H1 (cell line): ENCODE results near the gene MOGAT2. TPM values are rescaled to one million over a fixed set of nuclear protein-coding genes. Genes with fewer than 3 reads are reported as not detected.
A peak's percentile ranks its signal among the peaks of the same experiment; 100 is the strongest.

ENCODE experiments used
- ASH2L ChIP-seq: fragments of 200-600, 300-600 bp; sonication (generic); IDR thresholded peaks from one replicate; pipeline ENCODE4 v1.7.1; 2017; ENCODE audit warnings: low read length
- BACH1 ChIP-seq: IDR thresholded peaks from 2 replicates; pipeline ENCODE4 v1.6.1; 2012; ENCODE audit warnings: low read length, improper control_type of control experiment
- KDM5A ChIP-seq: fragments of 200-600 bp; IDR thresholded peaks from 2 replicates; pipeline ENCODE4 v1.7.1; 2012; ENCODE audit warnings: mild to moderate bottlenecking, low read length, inconsistent platforms, mixed read lengths
- NRF1 ChIP-seq: IDR thresholded peaks from 2 replicates; pipeline ENCODE4 v1.6.1; 2011; ENCODE audit warnings: mild to moderate bottlenecking, low read depth, low read length, improper control_type of control experiment
- POLR2A ChIP-seq, 2 experiments: IDR thresholded peaks; 1 replicate in 1 of 2; 2 replicates in 1 of 2; pipeline ENCODE4 v1.6.1; 2011; ENCODE audit warnings: low read depth in 2 of 2, low read length in 2 of 2, mild to moderate bottlenecking in 2 of 2; ENCODE audit errors: control extremely low read depth in 1 of 2
- POU5F1 ChIP-seq: IDR thresholded peaks from 2 replicates; pipeline ENCODE4 v1.6.1; 2011; ENCODE audit warnings: low read depth, mild to moderate bottlenecking, low read length, moderate library complexity
- RAD21 ChIP-seq, 2 experiments: IDR thresholded peaks in 1 of 2; conservative IDR thresholded peaks in 1 of 2; 2 replicates each; pipeline ENCODE4 v1.6.1; 2011; ENCODE audit warnings: low read depth in 2 of 2, low read length in 2 of 2, improper control_type of control experiment in 1 of 2, inconsistent platforms in 1 of 2, mild to moderate bottlenecking in 1 of 2, moderate library complexity in 1 of 2
- RBBP5 ChIP-seq: IDR thresholded peaks from 2 replicates; pipeline ENCODE4 v1.7.1; 2012; ENCODE audit warnings: low read depth, mild to moderate bottlenecking, inconsistent platforms, low read length, moderate library complexity, borderline replicate concordance
- RXRA ChIP-seq: IDR thresholded peaks from 2 replicates; pipeline ENCODE4 v1.6.1; 2011; ENCODE audit warnings: low read depth, mild to moderate bottlenecking, low read length, moderate library complexity; ENCODE audit not compliant: insufficient read depth
- TAF1 ChIP-seq: IDR thresholded peaks from 2 replicates; pipeline ENCODE4 v1.6.1; 2011; ENCODE audit warnings: mild to moderate bottlenecking, low read depth, low read length
- polyA plus RNA-seq, 7 experiments: library from polyadenylated mRNA; depleted of rRNA in 3 of 7; stranded (reverse) in 5 of 7; unstranded in 2 of 7; fragments of >200 nt in 5 of 7; fragments of 200-250 nt in 2 of 7; gene quantifications; 1 replicate in 5 of 7; 2 replicates in 1 of 7; 4 replicates in 1 of 7; pipeline versions ENCODE4 v1.2.1 to v1.2.3, GENCODE V29; 2011 to 2013; ENCODE audit warnings: missing spikeins in 2 of 7, mixed read lengths in 2 of 7
- total RNA-seq: library from RNA; stranded (reverse); fragmentation: NEBNext Ultra II Directional; extraction: Animal tissue kit (Norgen Biotek cat#: 25700); gene quantifications from 2 replicates; pipeline ENCODE4 v1.2.1, GENCODE V29; 2021
- TF ChIP-seq, protein P1 (sequence below): fragments of 300-600 bp; sonication (generic); IDR thresholded peaks from 2 replicates; pipeline ENCODE4 v1.7.1; 2012; ENCODE audit warnings: low read length, moderate library complexity, mild to moderate bottlenecking, inconsistent platforms; ENCODE audit not compliant: insufficient replicate concordance
- TF ChIP-seq, protein P2 (sequence below): IDR thresholded peaks from 2 replicates; pipeline ENCODE4 v1.6.1; 2011; ENCODE audit warnings: low read depth, mild to moderate bottlenecking, low read length; ENCODE audit not compliant: insufficient read depth

Gene MOGAT2
- total and polyA plus RNA-seq, 2 of the 8 experiments (the other 6 are each of a cell fraction or from before 2014, with no cell fraction given): not detected

DNA sequence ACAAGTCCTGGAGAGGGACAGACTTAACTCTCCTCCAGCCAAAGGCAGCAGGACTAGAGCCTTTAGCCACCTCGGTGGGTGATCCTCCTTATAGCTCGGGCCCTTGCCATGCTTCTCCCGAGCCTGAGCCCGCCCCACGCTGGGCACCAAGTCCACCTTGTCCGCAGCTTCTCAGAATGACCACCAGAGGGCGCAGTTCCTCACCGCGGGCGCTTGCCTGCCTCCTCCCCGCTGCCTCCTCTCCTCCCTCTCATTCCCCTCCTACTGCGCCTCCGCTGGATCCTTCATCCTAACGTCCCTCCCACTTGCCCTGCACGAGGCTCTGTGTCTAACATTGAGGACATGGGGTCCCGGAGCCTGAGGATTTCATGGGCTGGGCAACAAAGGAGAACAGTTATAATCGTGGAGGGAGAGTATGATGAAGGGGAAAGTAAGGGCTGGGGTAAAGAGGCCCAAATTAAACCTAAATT is 11.3 kb upstream of the MOGAT2 start (continued):
- TF ChIP-seq, protein P1, sequence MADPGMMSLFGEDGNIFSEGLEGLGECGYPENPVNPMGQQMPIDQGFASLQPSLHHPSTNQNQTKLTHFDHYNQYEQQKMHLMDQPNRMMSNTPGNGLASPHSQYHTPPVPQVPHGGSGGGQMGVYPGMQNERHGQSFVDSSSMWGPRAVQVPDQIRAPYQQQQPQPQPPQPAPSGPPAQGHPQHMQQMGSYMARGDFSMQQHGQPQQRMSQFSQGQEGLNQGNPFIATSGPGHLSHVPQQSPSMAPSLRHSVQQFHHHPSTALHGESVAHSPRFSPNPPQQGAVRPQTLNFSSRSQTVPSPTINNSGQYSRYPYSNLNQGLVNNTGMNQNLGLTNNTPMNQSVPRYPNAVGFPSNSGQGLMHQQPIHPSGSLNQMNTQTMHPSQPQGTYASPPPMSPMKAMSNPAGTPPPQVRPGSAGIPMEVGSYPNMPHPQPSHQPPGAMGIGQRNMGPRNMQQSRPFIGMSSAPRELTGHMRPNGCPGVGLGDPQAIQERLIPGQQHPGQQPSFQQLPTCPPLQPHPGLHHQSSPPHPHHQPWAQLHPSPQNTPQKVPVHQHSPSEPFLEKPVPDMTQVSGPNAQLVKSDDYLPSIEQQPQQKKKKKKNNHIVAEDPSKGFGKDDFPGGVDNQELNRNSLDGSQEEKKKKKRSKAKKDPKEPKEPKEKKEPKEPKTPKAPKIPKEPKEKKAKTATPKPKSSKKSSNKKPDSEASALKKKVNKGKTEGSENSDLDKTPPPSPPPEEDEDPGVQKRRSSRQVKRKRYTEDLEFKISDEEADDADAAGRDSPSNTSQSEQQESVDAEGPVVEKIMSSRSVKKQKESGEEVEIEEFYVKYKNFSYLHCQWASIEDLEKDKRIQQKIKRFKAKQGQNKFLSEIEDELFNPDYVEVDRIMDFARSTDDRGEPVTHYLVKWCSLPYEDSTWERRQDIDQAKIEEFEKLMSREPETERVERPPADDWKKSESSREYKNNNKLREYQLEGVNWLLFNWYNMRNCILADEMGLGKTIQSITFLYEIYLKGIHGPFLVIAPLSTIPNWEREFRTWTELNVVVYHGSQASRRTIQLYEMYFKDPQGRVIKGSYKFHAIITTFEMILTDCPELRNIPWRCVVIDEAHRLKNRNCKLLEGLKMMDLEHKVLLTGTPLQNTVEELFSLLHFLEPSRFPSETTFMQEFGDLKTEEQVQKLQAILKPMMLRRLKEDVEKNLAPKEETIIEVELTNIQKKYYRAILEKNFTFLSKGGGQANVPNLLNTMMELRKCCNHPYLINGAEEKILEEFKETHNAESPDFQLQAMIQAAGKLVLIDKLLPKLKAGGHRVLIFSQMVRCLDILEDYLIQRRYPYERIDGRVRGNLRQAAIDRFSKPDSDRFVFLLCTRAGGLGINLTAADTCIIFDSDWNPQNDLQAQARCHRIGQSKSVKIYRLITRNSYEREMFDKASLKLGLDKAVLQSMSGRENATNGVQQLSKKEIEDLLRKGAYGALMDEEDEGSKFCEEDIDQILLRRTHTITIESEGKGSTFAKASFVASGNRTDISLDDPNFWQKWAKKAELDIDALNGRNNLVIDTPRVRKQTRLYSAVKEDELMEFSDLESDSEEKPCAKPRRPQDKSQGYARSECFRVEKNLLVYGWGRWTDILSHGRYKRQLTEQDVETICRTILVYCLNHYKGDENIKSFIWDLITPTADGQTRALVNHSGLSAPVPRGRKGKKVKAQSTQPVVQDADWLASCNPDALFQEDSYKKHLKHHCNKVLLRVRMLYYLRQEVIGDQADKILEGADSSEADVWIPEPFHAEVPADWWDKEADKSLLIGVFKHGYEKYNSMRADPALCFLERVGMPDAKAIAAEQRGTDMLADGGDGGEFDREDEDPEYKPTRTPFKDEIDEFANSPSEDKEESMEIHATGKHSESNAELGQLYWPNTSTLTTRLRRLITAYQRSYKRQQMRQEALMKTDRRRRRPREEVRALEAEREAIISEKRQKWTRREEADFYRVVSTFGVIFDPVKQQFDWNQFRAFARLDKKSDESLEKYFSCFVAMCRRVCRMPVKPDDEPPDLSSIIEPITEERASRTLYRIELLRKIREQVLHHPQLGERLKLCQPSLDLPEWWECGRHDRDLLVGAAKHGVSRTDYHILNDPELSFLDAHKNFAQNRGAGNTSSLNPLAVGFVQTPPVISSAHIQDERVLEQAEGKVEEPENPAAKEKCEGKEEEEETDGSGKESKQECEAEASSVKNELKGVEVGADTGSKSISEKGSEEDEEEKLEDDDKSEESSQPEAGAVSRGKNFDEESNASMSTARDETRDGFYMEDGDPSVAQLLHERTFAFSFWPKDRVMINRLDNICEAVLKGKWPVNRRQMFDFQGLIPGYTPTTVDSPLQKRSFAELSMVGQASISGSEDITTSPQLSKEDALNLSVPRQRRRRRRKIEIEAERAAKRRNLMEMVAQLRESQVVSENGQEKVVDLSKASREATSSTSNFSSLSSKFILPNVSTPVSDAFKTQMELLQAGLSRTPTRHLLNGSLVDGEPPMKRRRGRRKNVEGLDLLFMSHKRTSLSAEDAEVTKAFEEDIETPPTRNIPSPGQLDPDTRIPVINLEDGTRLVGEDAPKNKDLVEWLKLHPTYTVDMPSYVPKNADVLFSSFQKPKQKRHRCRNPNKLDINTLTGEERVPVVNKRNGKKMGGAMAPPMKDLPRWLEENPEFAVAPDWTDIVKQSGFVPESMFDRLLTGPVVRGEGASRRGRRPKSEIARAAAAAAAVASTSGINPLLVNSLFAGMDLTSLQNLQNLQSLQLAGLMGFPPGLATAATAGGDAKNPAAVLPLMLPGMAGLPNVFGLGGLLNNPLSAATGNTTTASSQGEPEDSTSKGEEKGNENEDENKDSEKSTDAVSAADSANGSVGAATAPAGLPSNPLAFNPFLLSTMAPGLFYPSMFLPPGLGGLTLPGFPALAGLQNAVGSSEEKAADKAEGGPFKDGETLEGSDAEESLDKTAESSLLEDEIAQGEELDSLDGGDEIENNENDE: no peak
- TF ChIP-seq KDM5A: no peak
- TF ChIP-seq BACH1: no peak
- peak; percentile 69 to 74 for TF ChIP-seq RAD21 (IDR thresholded peaks at IDR 0.05 in 1 of 2, conservative IDR thresholded peaks at IDR 0.05 in 1 of 2; ENCODE audit: low read depth in 2 of 2, low read length in 2 of 2)
- TF ChIP-seq, protein P2, sequence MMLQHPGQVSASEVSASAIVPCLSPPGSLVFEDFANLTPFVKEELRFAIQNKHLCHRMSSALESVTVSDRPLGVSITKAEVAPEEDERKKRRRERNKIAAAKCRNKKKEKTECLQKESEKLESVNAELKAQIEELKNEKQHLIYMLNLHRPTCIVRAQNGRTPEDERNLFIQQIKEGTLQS: no peak
- no peak for TF ChIP-seq POLR2A (IDR thresholded peaks at IDR 0.05; ENCODE audit: control extremely low read depth in 1 of 2, low read depth in 2 of 2, low read length in 2 of 2)
- TF ChIP-seq TAF1: no peak
- TF ChIP-seq POU5F1: no peak
- no peak for TF ChIP-seq RBBP5
- TF ChIP-seq ASH2L: no peak
- TF ChIP-seq NRF1: no peak
- no peak for TF ChIP-seq RXRA
